ENCODE results near the gene PUM1. TPM values are rescaled to one million over a fixed set of nuclear protein-coding genes. Genes with fewer than 3 reads are reported as not detected.

PUM1 gene
- 32.9 and 61.1 TPM in 2 replicates for total RNA-seq (ENCODE audit: low replicate concordance)

- peak within 1 kb of the TSS; percentile 83 for H3K4me3 ChIP-seq (ENCODE audit: low read depth, low read length)
Measured at GRCh38 chr1:31065310-31066217, at the start of gene PUM1. Gene PUM1 (minus strand): TSS chr1:31065717. CDS start chr1:31059566, 6,151 bp downstream.

GRCh38 chr1:31112266-31112935, 46.9 kb upstream of the PUM1 start:
- no peak for TF ChIP-seq CTCF (IDR thresholded peaks at IDR 0.05; ENCODE audit: insufficient read depth, low read length)
- H3K4me3 ChIP-seq (ENCODE audit: low read depth, low read length) = no peak overlapping the region
- no peak for DNase-seq (ENCODE audit: low read depth)

More at GRCh38 chr1:31065310-31066217, at the start of gene PUM1:
- peak; percentile 94 for DNase-seq (ENCODE audit: low read depth)
- TF ChIP-seq CTCF (IDR thresholded peaks at IDR 0.05; ENCODE audit: insufficient read depth, low read length) = no peak

- no peak for TF ChIP-seq CTCF (IDR thresholded peaks at IDR 0.05; ENCODE audit: insufficient read depth, low read length)
- DNase-seq (ENCODE audit: low read depth) = no peak
- H3K4me3 ChIP-seq (ENCODE audit: low read depth, low read length) = no peak overlapping the region
Measured at GRCh38 chr1:31111290-31111951, 45.9 kb upstream of the PUM1 start.

- no peak for TF ChIP-seq CTCF (IDR thresholded peaks at IDR 0.05; ENCODE audit: insufficient read depth, low read length)
- no peak for DNase-seq (ENCODE audit: low read depth)
- H3K4me3 ChIP-seq (ENCODE audit: low read depth, low read length) = no peak overlapping the region
Measured at GRCh38 chr1:31110846-31111245, 45.3 kb upstream of the PUM1 start.

GRCh38 chr1:31108861-31109260, 43.3 kb upstream of the PUM1 start:
- DNase-seq (ENCODE audit: low read depth) = no peak
- no peak for TF ChIP-seq CTCF (IDR thresholded peaks at IDR 0.05; ENCODE audit: insufficient read depth, low read length)

GRCh38 chr1:31105646-31106045, 40.1 kb upstream of the PUM1 start:
- TF ChIP-seq CTCF (IDR thresholded peaks at IDR 0.05; ENCODE audit: insufficient read depth, low read length) = no peak
- DNase-seq (ENCODE audit: low read depth) = no peak

More at GRCh38 chr1:31108861-31109260, 43.3 kb upstream of the PUM1 start:
- H3K4me3 ChIP-seq (ENCODE audit: low read depth, low read length) = no peak overlapping the region

More at GRCh38 chr1:31105646-31106045, 40.1 kb upstream of the PUM1 start:
- no peak overlapping the region for H3K4me3 ChIP-seq (ENCODE audit: low read depth, low read length)
